GM11168 (cell line): ENCODE data around the gene DTX3L.

Experiments
- in situ Hi-C: fragments of 300-500 bp; cut with MboI; formaldehyde crosslinking; loops from one replicate; pipeline ENCODE4 v1.12.0; 2022; ENCODE audit warnings: low sequenced_read_pairs; ENCODE audit not compliant: unreplicated experiment

DTX3L gene

DNA sequence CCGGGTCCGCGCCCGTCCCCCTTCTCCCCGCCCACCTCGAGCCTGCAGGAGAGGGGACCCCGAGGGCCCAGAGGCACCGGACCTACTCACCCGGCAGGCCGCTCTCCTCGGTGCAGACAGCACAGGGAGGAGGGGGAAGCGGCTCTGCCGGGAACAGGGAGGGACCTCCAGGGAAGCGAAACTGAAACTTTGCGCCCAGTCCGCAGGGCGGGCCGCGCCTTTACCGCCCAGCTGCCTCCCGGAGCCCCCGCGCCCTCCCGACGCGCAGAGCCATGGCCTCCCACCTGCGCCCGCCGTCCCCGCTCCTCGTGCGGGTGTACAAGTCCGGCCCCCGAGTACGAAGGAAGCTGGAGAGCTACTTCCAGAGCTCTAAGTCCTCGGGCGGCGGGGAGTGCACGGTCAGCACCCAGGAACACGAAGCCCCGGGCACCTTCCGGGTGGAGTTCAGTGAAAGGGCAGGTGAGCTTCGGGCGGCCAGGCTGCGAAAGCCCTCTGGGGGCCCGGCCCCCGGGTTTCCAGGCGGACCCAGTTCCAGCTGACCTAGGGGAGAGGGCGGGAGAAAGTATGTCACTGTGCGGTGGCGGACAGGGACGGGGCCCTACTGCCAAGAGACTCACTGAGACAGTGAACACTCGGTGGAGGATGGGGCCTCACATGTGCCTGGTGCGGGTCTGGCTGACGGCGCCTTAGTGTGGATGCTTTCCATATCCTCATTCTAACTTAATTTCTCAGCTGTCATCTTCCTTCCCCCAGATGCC, at the start of gene DTX3L, which contains the start of gene PARP9:
TSS of gene DTX3L (plus strand) at position 184 of the 758 bp plus-strand sequence. CDS start at position 273, 89 bp downstream.
TSS of gene PARP9 (minus strand) at position 146 of the 758 bp plus-strand sequence. CDS start 4,680 bp downstream, outside the sequence.
- in situ Hi-C loops: no loop called here

DNA sequence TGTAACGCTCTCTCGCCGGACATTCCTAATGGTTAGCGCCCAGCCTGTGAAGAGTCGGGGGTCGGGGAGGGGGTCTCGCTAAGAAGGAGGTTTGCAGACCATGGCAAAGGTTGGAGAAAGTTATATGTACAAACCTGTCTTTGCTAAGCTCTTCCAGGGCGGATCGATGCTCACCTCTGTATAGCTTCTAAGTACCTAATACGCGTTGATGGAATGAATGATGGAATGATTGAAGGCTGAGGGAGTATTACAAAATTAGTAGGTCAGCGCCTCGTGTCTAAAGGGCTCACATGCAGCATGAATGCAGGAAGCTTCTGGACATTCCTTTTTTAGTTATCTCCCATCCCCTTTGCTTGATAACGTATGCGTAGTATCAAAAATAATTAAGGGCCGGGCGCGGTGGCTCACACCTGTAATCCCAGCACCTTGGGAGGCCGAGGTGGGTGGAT, 49.1 kb upstream of the DTX3L start:
- in situ Hi-C loops: no loop called here

DNA sequence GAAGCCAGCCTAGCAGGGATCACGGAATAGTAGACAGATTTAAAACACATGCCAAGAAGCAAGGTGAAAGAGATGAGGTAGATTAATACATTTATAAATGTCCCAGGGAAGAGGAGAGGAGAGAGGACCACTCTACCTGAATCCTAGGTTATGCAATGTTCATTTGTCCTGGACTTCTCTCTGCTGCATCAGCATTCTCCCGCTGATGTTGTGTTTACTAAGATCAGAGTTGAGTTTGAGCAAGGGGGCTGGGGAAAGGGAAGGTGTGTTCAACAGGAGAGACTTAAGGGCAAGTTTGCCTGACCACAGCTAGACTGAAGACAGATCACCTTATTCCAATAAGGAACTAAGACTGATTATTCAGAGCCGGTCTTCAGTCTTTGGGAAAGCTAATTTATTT, 48.3 kb upstream of the DTX3L start:
- in situ Hi-C loops: no loop called here

DNA sequence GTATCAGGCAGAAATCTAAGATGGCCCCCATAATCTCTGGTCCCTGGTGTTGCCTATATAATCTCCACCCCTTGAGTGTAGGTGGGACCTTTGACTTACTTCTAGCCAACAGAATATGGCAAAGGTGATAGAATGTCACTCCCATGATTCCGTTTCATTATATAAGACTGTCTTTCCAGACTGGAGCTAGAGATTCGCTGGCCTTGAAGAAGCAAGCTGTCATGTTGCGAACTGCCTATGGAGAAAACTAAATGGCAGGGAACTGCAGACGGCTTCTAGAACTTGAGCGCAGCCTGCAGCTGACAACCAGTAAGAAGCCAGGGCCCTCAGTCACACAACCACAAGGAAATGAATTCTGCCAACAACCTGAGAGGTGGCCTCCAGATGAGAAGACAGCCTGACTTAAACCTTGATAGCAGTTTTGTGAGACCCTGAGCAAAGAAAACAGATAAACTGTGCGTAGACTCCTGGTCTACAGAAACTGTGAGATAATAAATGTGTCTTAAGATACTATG, 47.2 kb upstream of the DTX3L start:
- in situ Hi-C loops: no loop called here

DNA sequence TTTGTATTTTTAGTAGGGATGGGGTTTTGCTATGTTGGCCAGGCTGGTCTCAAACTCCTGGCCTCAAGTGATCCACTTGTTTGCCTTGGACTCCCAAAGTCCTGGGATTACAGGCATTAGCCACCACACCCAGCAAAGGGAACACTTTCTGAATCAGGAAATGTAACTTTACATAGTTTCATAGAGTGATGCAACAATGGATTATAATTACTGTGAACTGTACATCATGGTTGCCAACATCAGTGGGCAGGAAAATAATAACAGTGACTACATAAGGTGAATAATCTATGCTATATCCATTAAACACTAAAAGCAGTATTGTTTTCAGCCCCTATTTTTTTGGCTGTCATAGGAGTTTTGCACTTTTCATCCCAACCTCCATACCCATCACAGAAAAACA, 44.4 kb upstream of the DTX3L start:
- in situ Hi-C loops: loop anchor here (5.0 kb wide), 1 partner anchor 38 kb away; no protein-coding TSS in a partner anchor

DNA sequence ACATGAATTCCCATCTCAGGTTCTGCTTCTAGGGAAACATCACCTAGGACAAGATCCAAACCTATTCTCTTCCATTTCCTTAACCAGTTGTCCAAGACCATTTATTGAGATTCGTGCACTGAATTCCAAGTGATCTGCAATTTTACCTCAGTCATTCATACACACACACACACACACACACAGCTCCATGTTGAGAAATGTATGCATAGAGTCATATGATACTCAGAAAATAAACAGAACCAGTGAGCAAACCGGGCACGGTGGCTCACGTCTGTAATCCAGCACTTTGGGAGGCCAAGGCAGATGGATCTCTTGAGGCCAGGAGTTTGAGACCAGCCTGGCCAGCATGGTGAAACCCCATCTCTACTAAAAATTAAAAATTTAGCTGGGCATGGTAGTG, 43.3 kb upstream of the DTX3L start:
- in situ Hi-C loops: loop anchor here (5.0 kb wide), 1 partner anchor 36 kb away; no protein-coding TSS in a partner anchor

DNA sequence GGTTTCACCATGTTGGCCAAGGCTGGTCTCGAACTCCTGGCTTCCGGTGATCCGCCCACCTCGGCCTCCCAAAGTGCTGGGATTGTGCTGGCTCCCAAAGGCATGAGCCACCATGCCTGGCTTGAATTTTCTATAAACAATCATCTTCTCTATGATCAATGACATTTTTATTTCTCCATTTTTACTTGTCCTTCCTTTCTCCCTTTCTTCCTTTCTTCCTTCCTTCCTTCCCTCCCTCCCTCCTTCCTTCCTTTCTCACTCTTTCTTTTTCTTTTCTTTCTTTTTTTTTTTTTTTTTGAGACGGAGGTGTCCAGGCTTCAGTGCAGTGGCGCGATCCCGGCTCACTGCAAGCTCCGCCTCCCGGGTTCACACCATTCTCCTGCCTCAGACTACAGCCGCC, 40.8 kb upstream of the DTX3L start:
- in situ Hi-C loops: loop anchor here (5.0 kb wide), 1 partner anchor 34 kb away; no protein-coding TSS in a partner anchor

DNA sequence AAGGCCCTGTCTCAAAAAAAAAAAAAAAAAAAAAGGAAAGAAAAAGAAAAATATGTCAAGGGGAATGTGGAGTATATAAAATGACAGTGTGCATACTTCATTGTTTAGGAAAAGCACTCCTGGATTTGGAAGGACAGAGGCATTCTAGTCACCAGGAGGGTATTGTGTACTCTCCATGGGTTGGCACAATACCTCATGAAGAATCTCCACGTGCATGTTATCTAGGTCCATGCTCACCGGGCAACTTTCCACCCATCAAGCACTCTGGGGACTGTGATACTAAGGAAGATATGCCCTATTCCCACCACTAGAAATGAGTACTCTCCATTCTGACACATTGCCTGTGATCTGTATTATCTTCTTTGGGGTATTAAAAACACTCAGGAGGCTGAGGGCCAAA, 34.0 kb upstream of the DTX3L start:
- in situ Hi-C loops: no loop called here

DNA sequence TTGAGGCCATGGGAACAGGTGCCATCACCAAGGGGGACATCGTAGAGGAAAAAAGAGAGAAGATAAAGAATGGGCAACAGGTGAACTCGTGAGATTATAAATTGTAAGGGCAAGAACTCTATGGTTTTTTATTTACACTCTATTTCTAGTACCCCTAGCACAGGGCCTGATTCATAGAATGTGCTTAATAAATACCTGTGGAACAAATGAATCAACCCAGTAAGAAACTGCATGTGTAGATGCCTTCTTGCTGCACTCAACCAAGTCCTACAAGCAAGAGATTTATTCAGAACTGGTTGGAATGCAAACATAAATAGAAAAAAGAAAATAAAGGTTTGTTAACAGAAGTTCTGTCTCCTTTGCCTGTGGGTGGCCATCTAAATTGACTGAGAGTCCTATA, 30.7 kb upstream of the DTX3L start:
- in situ Hi-C loops: no loop called here

DNA sequence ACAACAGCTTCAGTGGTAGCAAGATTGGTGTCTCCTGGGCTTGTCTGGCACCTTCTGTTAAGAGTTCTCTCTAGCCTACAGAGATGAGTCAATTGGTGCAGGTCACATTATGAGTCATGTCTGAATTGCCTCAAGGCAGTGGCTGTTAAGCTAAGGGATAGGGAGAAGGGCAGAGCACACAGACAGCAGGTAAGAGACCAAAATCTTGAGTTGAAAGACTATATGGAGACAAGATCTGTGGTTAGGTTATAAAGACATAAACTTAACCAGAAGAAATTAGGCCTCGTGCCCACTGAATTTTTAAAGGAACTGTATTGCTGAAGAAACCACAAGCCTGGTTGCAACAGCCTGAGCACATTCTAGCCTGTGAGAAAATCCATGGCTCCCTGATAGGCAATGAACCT, 30.2 kb upstream of the DTX3L start:
- in situ Hi-C loops: no loop called here

DNA sequence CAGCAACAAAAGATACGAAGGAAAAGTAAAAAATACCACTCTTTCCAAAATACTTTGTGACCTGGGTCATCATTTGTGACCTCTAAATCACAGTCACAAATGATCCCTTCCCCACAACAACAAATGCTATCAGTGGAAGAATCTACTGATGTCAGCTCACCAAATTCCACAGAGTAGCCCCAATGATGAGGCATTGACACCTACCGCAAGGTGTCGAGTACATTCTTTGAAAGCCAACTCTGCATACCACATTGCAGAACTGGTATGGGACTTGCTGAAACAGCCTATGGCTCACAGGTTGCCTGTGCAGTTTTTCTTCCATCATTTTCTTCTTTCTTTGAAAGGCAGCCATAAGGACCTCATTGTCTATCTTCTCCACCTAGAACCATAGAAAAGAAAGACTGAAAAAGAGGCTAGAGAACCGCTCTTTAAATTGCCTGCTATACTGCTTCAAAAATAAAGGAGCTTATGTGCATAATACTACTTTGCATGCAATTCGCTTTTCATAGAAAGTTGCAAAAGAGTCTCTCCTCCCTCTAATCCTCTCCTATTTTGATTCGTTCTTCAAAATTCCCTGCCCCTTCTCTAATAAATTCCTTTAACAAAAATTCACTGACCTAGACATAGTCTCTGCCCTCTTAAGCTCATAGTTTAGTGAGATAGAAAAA, 28.0 kb upstream of the DTX3L start:
- in situ Hi-C loops: no loop called here

DNA sequence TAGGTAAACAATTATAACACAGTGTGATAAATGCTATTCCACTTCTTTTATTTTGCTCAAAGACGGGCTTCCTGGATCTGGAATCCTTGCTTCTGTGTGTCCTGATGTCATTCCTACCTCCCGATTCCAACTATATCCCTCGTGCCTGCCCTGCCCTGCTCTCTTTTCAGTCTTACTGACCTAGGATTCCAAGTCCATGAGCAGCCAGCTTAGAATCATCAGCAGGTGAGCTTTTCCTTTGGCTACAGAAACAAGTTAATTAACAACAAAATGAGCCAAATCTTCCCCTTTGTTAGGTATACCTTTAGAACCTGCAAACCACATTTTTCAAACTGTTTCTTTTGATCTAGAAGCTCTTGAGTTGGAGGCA, 27.5 kb upstream of the DTX3L start:
- in situ Hi-C loops: no loop called here

DNA sequence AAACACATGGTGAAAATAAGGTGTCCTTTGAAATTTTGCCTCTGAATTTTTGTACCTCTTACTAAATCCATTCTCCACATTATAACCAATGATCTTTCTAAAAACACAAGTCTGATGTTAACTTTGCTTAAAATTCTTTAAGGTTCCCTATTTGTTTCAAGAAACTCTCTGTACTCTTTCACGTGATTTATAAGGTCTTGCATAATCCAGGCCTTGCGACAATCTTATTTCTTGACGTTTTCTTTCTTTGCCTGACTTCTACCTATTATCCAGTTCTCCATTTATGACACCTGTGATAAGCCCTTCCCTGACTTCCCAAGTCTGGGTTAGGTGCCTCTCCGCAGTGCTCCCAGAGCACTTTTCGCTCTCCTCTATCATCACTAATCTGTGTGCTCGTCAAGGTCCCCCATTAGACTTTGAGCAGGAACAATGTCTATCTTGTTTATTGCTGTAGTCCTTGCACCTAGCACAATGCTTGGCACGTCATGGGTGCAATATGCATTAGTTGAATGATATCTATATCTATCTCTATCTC, 25.1 kb upstream of the DTX3L start:
- in situ Hi-C loops: no loop called here

DNA sequence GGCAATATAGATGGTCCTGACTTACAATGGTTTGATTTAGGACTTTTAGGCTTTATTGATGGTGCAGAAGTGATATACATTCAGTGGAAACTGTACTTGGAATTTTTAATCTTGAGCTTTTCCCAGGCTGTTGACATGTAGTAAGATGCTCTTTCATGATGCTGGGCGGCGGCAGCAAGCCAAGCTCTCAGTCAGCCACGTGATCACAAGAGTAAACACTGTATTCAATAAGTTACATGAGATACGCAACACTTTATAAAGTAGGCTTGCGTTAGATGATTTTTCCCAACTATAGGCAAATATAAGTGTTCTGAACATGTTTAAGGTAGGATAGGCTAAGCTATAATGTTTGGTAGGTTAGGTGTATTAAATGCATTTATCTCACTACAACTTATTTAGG, 18.0 kb upstream of the DTX3L start:
- in situ Hi-C loops: no loop called here

DNA sequence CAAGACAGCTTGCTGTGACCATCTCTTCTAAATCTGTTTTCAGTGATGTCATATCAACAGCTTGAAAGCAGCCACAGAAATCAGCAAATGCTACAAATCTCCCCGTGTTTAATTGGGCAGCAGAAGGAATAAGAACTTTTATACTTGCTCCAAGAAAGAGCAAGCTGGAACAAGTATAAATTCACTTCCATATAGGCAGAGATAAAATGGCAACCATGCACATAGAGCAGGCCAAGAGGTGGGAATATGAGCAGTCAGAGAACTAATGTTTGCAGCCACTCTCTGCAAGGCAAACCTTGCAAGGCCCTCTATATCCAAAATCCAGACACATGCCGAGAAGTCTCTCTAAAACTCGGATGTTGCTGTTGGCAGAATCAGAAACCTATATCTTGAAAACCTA, 16.1 kb upstream of the DTX3L start:
- in situ Hi-C loops: no loop called here

DNA sequence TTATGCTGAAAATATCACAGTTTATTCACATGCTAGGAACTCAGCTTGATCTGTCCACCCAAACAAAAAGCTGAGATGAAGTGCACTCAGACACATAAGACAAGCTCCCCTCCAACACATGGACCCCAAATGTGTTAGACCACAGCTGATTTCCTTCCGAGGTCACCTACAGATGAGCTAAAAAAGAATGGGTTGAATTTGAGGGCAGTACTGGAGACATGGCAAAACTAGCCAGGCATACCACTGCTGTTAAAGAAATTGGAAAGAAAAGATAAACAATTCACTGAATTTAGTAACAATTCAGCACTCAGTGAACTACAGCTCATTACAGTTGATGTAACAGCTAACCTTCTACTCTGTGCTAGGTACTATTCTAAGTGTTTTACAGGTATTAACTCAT, 15.5 kb upstream of the DTX3L start:
- in situ Hi-C loops: no loop called here

DNA sequence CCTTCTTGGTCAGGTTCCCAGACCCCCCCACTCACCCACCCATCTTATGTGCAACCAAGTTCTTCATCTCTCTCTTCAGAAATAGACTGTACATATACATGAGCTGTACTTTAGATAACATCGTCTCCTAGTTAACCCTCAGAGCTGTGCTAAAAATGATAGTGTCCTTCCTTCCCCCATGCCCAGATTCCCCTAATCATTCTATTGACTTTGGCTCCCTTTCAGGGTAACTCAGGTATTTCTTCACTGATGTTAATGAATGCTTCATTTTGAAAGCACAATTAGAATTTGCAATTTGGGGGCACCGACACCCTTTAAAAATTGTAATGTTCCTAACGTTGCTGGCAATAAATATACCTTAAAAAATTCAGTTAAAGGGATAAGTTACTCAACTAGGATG, 11.0 kb upstream of the DTX3L start:
- in situ Hi-C loops: no loop called here

DNA sequence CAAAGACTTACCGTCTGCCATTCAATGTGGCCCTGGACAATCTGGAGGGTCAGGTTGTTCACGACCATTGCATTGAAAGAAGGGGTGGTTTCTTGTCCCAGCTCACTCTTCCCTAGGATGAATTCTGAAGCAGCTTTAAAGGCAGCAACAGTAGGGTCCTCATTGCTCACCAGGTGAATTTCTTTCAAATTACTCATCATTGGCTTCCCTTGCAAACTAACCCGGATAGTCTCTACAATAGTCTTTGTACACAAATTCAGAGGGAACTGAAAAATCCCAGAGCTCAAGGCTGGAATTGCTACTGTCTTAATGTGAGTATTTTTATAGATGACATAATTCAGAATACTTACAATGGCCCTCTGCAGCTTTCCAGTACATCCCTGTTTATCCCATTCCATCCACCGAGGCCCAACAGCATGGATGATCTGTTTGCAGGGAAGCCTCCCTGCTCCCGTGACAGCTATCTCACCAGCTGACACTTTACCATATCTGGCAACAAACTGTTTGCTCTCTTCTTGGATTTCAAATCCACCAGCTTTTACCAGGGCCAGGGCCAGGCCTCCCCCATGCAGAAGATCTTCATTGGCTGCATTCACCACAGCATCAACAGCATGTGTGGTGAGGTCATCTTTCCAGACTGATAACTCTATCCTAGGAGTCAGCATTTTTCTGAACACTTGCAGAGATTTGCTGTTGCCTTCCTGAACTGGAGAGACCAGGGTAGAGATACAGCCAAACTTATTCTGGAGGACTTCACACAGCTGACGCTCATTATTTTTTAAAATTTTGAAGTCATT, 8.7 kb upstream of the DTX3L start:
- in situ Hi-C loops: loop anchor here (5.0 kb wide), 1 partner anchor 33 kb away; no protein-coding TSS in a partner anchor

DNA sequence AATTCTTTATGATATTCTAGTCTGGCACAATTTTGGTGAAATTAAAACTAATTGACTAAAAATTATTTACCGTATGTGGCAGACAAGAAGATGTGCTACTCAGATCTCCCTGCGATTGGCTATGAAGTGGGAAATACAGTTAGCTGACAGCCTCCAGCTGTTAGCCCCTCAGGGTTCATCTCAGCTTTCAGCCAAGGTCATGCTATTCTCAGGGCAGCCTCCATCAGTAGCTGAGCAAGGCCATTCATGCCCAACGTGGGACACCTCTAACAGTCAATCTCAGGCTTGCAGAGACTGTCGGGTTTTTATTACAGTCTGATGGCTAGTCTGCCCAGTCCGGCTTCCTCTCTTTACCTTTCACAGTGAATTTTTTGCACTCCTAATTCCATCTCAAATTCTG, 6.8 kb upstream of the DTX3L start:
- in situ Hi-C loops: loop anchor here (5.0 kb wide), 1 partner anchor 35 kb away; no protein-coding TSS in a partner anchor

DNA sequence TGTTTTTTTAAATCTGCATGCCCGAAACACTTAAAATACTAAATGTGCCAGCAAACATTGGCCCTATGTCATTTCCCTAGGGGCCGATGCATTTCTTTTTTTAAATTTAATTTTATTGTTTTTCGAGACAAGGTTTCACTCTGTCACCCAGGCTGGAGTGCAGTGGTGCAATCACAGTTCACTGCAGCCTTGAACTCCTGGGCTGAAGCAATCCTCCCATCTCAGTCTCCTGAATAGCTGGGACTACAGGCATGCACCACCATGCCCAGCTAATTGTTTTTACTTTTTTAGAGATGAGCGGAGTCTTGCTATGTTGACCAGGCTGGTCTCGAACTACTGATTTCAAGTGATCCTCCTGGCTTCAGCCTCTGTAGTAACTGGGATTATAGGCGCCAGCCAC, 5.5 kb upstream of the DTX3L start:
- in situ Hi-C loops: loop anchor here (5.0 kb wide), 1 partner anchor 36 kb away; no protein-coding TSS in a partner anchor
